Psoas muscle (tissue), 8 donors: ENCODE measurements around the gene TXNDC15. TPM values are rescaled to one million over a fixed set of nuclear protein-coding genes. Genes with fewer than 3 reads are reported as not detected.

Experiments used
- ATAC-seq, 4 donors: fragments of 200-7000 bp; cut with Tn5 transposase; one replicate each; pipeline ENCODE4 v1.9.1; 2020; ENCODE audit warnings: moderate library complexity in 3 of 4, mild to moderate bottlenecking in 2 of 4
- DNase-seq, 2 donors: peaks; one replicate each; pipeline ENCODE4 v3.0.0-alpha.2; 2020
- H3K27ac ChIP-seq: fragments of 200-600 bp; one replicate; pipeline ENCODE4 v1.8.0; 2022
- H3K27me3 ChIP-seq, 3 donors: fragments of 200-600 bp in 1 of 3; one replicate each; pipeline versions ENCODE4 v1.6.1 to v1.8.0; 2013 to 2022; ENCODE audit warnings: low read length in 2 of 3, mild to moderate bottlenecking in 2 of 3, moderate library complexity in 1 of 3; ENCODE audit not compliant: insufficient read depth in 3 of 3
- H3K36me3 ChIP-seq, 2 donors: fragments of 200-600 bp in 1 of 2; one replicate each; pipeline versions ENCODE4 v1.6.1 to v1.8.0; 2013 to 2022; ENCODE audit warnings: low read depth in 1 of 2, mild to moderate bottlenecking in 1 of 2, moderate library complexity in 1 of 2; ENCODE audit not compliant: insufficient read depth in 1 of 2
- H3K4me1 ChIP-seq: fragments of 200-600 bp; one replicate; pipeline ENCODE4 v1.8.0; 2022
- H3K4me3 ChIP-seq: fragments of 200-600 bp; one replicate; pipeline ENCODE4 v1.8.0; 2022; ENCODE audit warnings: mild to moderate bottlenecking
- H3K9me3 ChIP-seq: fragments of 200-600 bp; one replicate; pipeline ENCODE4 v1.8.0; 2022
- CTCF ChIP-seq: fragments of 200-600 bp; IDR thresholded peaks from one replicate; pipeline ENCODE4 v1.8.0; 2022; ENCODE audit warnings: antibody characterized with exemption
- WGBS, 3 donors: extraction: QIAGEN DNeasy Blood & Tissue Kit; methylation state at CpG; one replicate each; pipeline versions ENCODE4 v1.1.6 to v1.1.7; 2013; 5-methylcytosine and 5-hydroxymethylcytosine counted together
- intact Hi-C, 2 donors: fragments of 100-400 bp; cut with DNase I; formaldehyde crosslinking; loops; one replicate each; pipeline versions ENCODE4 v1.11.0 to v1.14.2; 2022
- polyA plus RNA-seq, 3 donors: library from polyadenylated mRNA; stranded (reverse); fragments of 200-250 nt; gene quantifications; one replicate each; pipeline ENCODE4 v1.2.3, GENCODE V29; 2013
- total RNA-seq, 4 donors: library from RNA; stranded (reverse); fragmentation: NEBNext Ultra II Directional in 2 of 4; extraction: Animal tissue kit (Norgen Biotek cat#: 25700) in 2 of 4; gene quantifications; one replicate each; pipeline versions ENCODE4 v1.2.1 to v1.2.4, GENCODE V29; 2021 to 2023
- donor health status: healthy with polysubstance abuse.
- donor health status: DM: no; HTN: no; CAD: no; lungs with moderate emphysema.
- donor health status: Bipolar disorder and iron deficiency.
- donor health status: healthy.
- donor health status: DM: yes; HTN: yes; CAD: no.
- donor health status: DM: no; HTN: no; CAD: no.
- donor health status: DM: no; HTN: no; CAD: no.
- donor health status: DM: yes; HTN: yes; CAD: no.

Gene TXNDC15
- total and polyA plus RNA-seq, 7 donors: 21.1 to 34.0 (median 28.6) TPM

- H3K9me3 ChIP-seq: no peaks in the 10 kb centered on the region
- H3K27ac ChIP-seq: no peak overlapping the region
- DNase-seq (no peak), ATAC-seq (no peak)
- H3K4me3 ChIP-seq: no peak overlapping the region
- 88 to 93% (median 88%) methylated on average over 10 of the region's 10 CpGs for WGBS, 3 donors
- no peaks in the 10 kb centered on the region for H3K27me3 ChIP-seq
- intact Hi-C loops: loop anchor here in 1 of 2 donors (10.0 kb wide), 1 partner anchor 418 kb away; no protein-coding TSS in a partner anchor
- H3K4me1 ChIP-seq: no peaks in the 10 kb centered on the region
- H3K36me3 ChIP-seq: peaks cover 3 to 42% of the 10 kb centered on the region in 2 donors
- TF ChIP-seq CTCF: no peak
These were observed 43.1 kb downstream of the TXNDC15 start for GRCh38 chr5:134917070-134917815.

GRCh38 chr5:134918861-134919260 is 44.7 kb downstream of the TXNDC15 start:
- no peaks in the 10 kb centered on the region for H3K9me3 ChIP-seq
- intact Hi-C loops: loop anchor here in 1 of 2 donors (10.0 kb wide), 1 partner anchor 416 kb away; no protein-coding TSS in a partner anchor
- no peak overlapping the region for H3K4me3 ChIP-seq
- peaks cover 3 to 31% of the 10 kb centered on the region in 2 donors for H3K36me3 ChIP-seq
- H3K4me1 ChIP-seq: no peaks in the 10 kb centered on the region
- no peak for TF ChIP-seq CTCF
- H3K27ac ChIP-seq: no peak overlapping the region
- DNase-seq: no peak
- ATAC-seq: peak in 1 of 4 donors; percentile 28
- no peaks in the 10 kb centered on the region for H3K27me3 ChIP-seq
- WGBS, 3 donors: 49 to 84% (median 55%) methylated on average over 3 of the region's 3 CpGs

GRCh38 chr5:134920848-134921575 is 46.8 kb downstream of the TXNDC15 start:
- Histone ChIP-seq H3K27ac (no peak overlapping the region), H3K4me3 (no peak overlapping the region), H3K4me1 (no peaks in the 10 kb centered on the region), H3K36me3 (peaks cover 3 to 14% of the 10 kb centered on the region in 2 donors), H3K9me3 (no peaks in the 10 kb centered on the region), H3K27me3 (no peaks in the 10 kb centered on the region)
- DNase-seq (no peak), ATAC-seq (no peak)
- no peak for TF ChIP-seq CTCF
- WGBS, 3 donors: 80 to 94% (median 86%) methylated on average over 9 of the region's 9 CpGs
- intact Hi-C loops: no loop called here

- ATAC-seq: no peak
- Histone ChIP-seq H3K4me1 (peaks cover 10% of the 10 kb centered on the region), H3K27ac (no peak overlapping the region), H3K4me3 (no peak overlapping the region), H3K27me3 (no peaks in the 10 kb centered on the region), H3K9me3 (no peaks in the 10 kb centered on the region), H3K36me3 (peaks cover 7 to 68% of the 10 kb centered on the region in 2 donors)
- WGBS, 3 donors: 98 to 100% (median 100%) methylated on average over 3 of the region's 3 CpGs
- no peak for DNase-seq
- TF ChIP-seq CTCF: no peak
- intact Hi-C loops: no loop called here
These were observed 58.3 kb downstream of the TXNDC15 start for GRCh38 chr5:134932508-134932907.
